Natural killer cell (primary cell): Measurements from ENCODE around the gene KRTAP10-8. TPM values are rescaled to one million over a fixed set of nuclear protein-coding genes. Genes with fewer than 3 reads are reported as not detected.
A peak's percentile ranks its signal among the peaks of the same experiment; 100 is the strongest.

Source experiments
- ATAC-seq, 3 donors: fragments of 150-1000 bp in 2 of 3; fragments of 200-7000 bp in 1 of 3; cut with Tn5 transposase; 1 replicate in 1 of 3; 2 replicates in 2 of 3; pipeline ENCODE4 v1.10.0; 2021; ENCODE audit warnings: mild to moderate bottlenecking in 2 of 3, moderate library complexity in 2 of 3
- DNase-seq, 2 donors: peaks; one replicate each; pipeline versions ENCODE4 v3.0.0 to v3.0.0-alpha.2; 2013 to 2021; ENCODE audit warnings: mixed read lengths in 1 of 2
- H3K27ac ChIP-seq: one replicate; pipeline ENCODE4 v1.5.1; 2013; ENCODE audit warnings: mild to moderate bottlenecking, low read length
- H3K27me3 ChIP-seq: one replicate; pipeline ENCODE4 v1.6.1; 2013; ENCODE audit warnings: low read length; ENCODE audit not compliant: control insufficient read depth, insufficient read depth
- H3K36me3 ChIP-seq: one replicate; pipeline ENCODE4 v1.6.1; 2013; ENCODE audit warnings: low read length; ENCODE audit not compliant: control insufficient read depth, insufficient read depth
- H3K4me1 ChIP-seq: one replicate; pipeline ENCODE4 v1.6.1; 2013; ENCODE audit warnings: low read length; ENCODE audit not compliant: control insufficient read depth, insufficient read depth
- H3K4me3 ChIP-seq: one replicate; pipeline ENCODE4 v1.5.1; 2013; ENCODE audit warnings: low read length
- H3K9me3 ChIP-seq: one replicate; pipeline ENCODE4 v1.6.1; 2013; ENCODE audit warnings: low read length; ENCODE audit not compliant: control insufficient read depth, insufficient read depth
- H3K27ac Mint-ChIP-seq, 2 donors: one replicate each; pipeline ENCODE4 v1.8.0; 2022; ENCODE audit warnings: mild to moderate bottlenecking in 2 of 2, mixed read lengths in 2 of 2, moderate library complexity in 1 of 2
- H3K27me3 Mint-ChIP-seq, 2 donors: one replicate each; pipeline ENCODE4 v1.8.0; 2022; ENCODE audit warnings: low read depth in 2 of 2, mixed read lengths in 2 of 2
- H3K36me3 Mint-ChIP-seq: one replicate; pipeline ENCODE4 v1.8.0; 2022; ENCODE audit warnings: mixed read lengths
- H3K4me1 Mint-ChIP-seq, 2 donors: one replicate each; pipeline ENCODE4 v1.8.0; 2022; ENCODE audit warnings: mixed read lengths in 2 of 2
- H3K4me3 Mint-ChIP-seq: one replicate; pipeline ENCODE4 v1.8.0; 2022; ENCODE audit warnings: mild to moderate bottlenecking, moderate library complexity, mixed read lengths
- H3K9me3 Mint-ChIP-seq, 2 donors: one replicate each; pipeline ENCODE4 v1.8.0; 2022; ENCODE audit warnings: mixed read lengths in 2 of 2
- CTCF ChIP-seq: fragments of 200-600 bp; IDR thresholded peaks from one replicate; pipeline ENCODE4 v1.8.0; 2022; ENCODE audit warnings: antibody characterized with exemption
- WGBS: methylation state at CpG from one replicate; pipeline ENCODE4 v1.1.7; 2013; ENCODE audit warnings: missing lambda C conversion rate; ENCODE audit not compliant: insufficient coverage; 5-methylcytosine and 5-hydroxymethylcytosine counted together
- intact Hi-C: fragments of 100-400 bp; cut with micrococcal nuclease; formaldehyde crosslinking; loops from one replicate; pipeline ENCODE4 v1.14.2; 2022
- total RNA-seq, 4 donors: library from RNA; stranded (reverse); fragments of 120-200 nt in 1 of 4; gene quantifications; one replicate each; pipeline versions ENCODE4 v1.2.3 to v1.2.4, GENCODE V29; 2013 to 2022

KRTAP10-8 gene
- total RNA-seq, 3 donors from 2014 or later (not counting 1 experiment from before 2014, with no cell fraction given) = not detected

GRCh38 chr21:44653656-44654575, 42.0 kb downstream of the KRTAP10-8 start:
- H3K27ac Mint-ChIP-seq = peak overlapping the region; percentile 57 to 70
- DNase-seq = peak in 1 of 2 donors; percentile 88
- Histone ChIP-seq H3K9me3 (peaks cover 13% of the 10 kb centered on the region), H3K27ac (peak overlapping the region; percentile 39), H3K27me3 (no peaks in the 10 kb centered on the region), H3K36me3 (no peaks in the 10 kb centered on the region), H3K4me1 (peaks cover 51% of the 10 kb centered on the region), H3K4me3 (no peak overlapping the region)
- peaks cover 2 to 10% of the 10 kb centered on the region in 2 donors for H3K9me3 Mint-ChIP-seq
- H3K4me1 Mint-ChIP-seq = peaks cover 43 to 45% of the 10 kb centered on the region in 2 donors
- TF ChIP-seq CTCF = no peak
- H3K4me3 Mint-ChIP-seq = no peak overlapping the region
- ATAC-seq = peak in 2 of 3 donors; percentile 14 to 28
- no peaks in the 10 kb centered on the region for H3K27me3 Mint-ChIP-seq
- WGBS = 81% methylated on average over 16 of the region's 17 CpGs
- peaks cover 18% of the 10 kb centered on the region for H3K36me3 Mint-ChIP-seq
- intact Hi-C loops = no loop called here

GRCh38 chr21:44654576-44655175, 42.8 kb downstream of the KRTAP10-8 start, which contains the start of gene KRTAP12-4:
KRTAP12-4 (minus strand) TSS chr21:44654659; CDS start chr21:44654614, 45 bp downstream.
- peaks cover 18% of the 10 kb centered on the region for H3K36me3 Mint-ChIP-seq
- ATAC-seq = no peak
- peaks cover 51 to 52% of the 10 kb centered on the region in 2 donors for H3K4me1 Mint-ChIP-seq
- Histone ChIP-seq H3K4me3 (no peak within 1 kb of the TSS), H3K4me1 (peaks cover 56% of the 10 kb centered on the region), H3K27me3 (no peaks in the 10 kb centered on the region), H3K9me3 (peaks cover 13% of the 10 kb centered on the region), H3K36me3 (no peaks in the 10 kb centered on the region), H3K27ac (peak within 1 kb of the TSS; percentile 39)
- H3K4me3 Mint-ChIP-seq = no peak within 1 kb of the TSS
- no peaks in the 10 kb centered on the region for H3K27me3 Mint-ChIP-seq
- no peak for TF ChIP-seq CTCF
- peaks cover 2 to 10% of the 10 kb centered on the region in 2 donors for H3K9me3 Mint-ChIP-seq
- intact Hi-C loops = no loop called here
- 55% methylated on average over 9 of the region's 9 CpGs for WGBS
- peak within 1 kb of the TSS; percentile 57 to 70 for H3K27ac Mint-ChIP-seq
- DNase-seq = peak in 1 of 2 donors; percentile 51

GRCh38 chr21:44656868-44657267, 45.0 kb downstream of the KRTAP10-8 start:
- peaks cover 13% of the 10 kb centered on the region for H3K9me3 ChIP-seq
- no peaks in the 10 kb centered on the region for H3K27me3 ChIP-seq
- peaks cover 2 to 10% of the 10 kb centered on the region in 2 donors for H3K9me3 Mint-ChIP-seq
- no peak for TF ChIP-seq CTCF
- no peaks in the 10 kb centered on the region for H3K36me3 ChIP-seq
- H3K27me3 Mint-ChIP-seq = peaks cover 5 to 7% of the 10 kb centered on the region in 2 donors
- peaks cover 57% of the 10 kb centered on the region for H3K4me1 ChIP-seq
- H3K36me3 Mint-ChIP-seq = peaks cover 18% of the 10 kb centered on the region
- 63% methylated on average over 1 of the region's 1 CpG for WGBS
- H3K4me3 ChIP-seq = no peak overlapping the region
- no peak for ATAC-seq
- intact Hi-C loops = loop anchor here (2.0 kb wide), 1 partner anchor 38 kb away; no protein-coding TSS in a partner anchor
- H3K27ac ChIP-seq = peak overlapping the region; percentile 81
- peak overlapping the region; percentile 74 for H3K4me3 Mint-ChIP-seq
- peaks cover 55 to 56% of the 10 kb centered on the region in 2 donors for H3K4me1 Mint-ChIP-seq
- DNase-seq = no peak
- H3K27ac Mint-ChIP-seq = peak overlapping the region; percentile 89 to 94
